ENCODE results near the gene ZFAND3.

- TF ChIP-seq, protein P1, sequence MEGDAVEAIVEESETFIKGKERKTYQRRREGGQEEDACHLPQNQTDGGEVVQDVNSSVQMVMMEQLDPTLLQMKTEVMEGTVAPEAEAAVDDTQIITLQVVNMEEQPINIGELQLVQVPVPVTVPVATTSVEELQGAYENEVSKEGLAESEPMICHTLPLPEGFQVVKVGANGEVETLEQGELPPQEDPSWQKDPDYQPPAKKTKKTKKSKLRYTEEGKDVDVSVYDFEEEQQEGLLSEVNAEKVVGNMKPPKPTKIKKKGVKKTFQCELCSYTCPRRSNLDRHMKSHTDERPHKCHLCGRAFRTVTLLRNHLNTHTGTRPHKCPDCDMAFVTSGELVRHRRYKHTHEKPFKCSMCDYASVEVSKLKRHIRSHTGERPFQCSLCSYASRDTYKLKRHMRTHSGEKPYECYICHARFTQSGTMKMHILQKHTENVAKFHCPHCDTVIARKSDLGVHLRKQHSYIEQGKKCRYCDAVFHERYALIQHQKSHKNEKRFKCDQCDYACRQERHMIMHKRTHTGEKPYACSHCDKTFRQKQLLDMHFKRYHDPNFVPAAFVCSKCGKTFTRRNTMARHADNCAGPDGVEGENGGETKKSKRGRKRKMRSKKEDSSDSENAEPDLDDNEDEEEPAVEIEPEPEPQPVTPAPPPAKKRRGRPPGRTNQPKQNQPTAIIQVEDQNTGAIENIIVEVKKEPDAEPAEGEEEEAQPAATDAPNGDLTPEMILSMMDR (conservative IDR thresholded peaks at IDR 0.05 in 1 of 2, IDR thresholded peaks at IDR 0.05 in 1 of 2; ENCODE audit: low read depth in 1 of 2, low read length in 2 of 2): no peak
- no peak for TF ChIP-seq EZH2 (IDR thresholded peaks at IDR 0.05; ENCODE audit: low read length, missing control alignments)
Observed at GRCh38 chr6:37942606-37943376, 123.3 kb downstream of the ZFAND3 start.

All from fibroblast of lung (primary cell).